GM21526 (cell line): ENCODE data around the gene NOTCH2.

Experiments
- ATAC-seq: cut with Tn5 transposase; IDR thresholded peaks from one replicate; pipeline ENCODE4 v1.9.1; 2021; ENCODE audit warnings: moderate library complexity; ENCODE audit not compliant: unreplicated experiment, low FRiP score

The NOTCH2 gene

GRCh38 chr1:119912963-119913362 is 156.5 kb downstream of the NOTCH2 start:
- ATAC-seq: no peak

GRCh38 chr1:119911775-119912174 is 157.7 kb downstream of the NOTCH2 start:
- ATAC-seq: no peak

- no peak for ATAC-seq
These were observed 158.8 kb downstream of the NOTCH2 start for GRCh38 chr1:119910618-119911017.

DNA sequence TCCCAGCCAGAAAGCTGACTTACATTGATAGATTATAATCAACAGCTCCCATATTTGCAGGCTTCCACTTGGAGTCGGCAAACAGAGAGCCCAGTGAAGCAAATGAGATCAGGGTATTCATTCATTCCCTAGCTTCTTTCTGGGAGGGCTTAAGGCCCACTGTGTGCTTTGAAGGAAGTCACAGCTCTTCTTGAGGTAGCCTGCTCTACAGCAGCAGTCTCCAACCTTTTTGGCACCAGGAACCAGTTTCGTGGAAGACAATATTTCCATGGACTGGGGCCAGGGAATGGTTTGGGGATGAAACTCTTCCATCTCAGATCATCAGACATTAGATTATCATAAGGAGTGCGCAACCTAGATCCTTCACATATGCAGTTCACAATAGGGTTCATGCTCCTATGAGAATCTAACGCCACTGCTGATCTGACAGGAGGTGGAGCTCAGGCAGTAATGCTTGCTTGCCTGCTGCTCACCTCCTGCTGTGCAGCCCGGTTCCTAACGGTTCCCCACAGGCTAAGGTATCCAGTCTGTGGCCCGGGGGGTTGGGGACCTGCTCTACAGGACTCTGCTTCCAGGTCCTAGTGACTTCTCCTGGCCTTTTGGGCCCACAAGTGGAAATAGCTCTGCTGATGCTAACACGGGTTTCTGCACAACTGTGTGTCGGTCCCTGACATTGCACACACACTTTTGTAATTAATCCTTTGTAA is 159.4 kb downstream of the NOTCH2 start:
- ATAC-seq: no peak

DNA sequence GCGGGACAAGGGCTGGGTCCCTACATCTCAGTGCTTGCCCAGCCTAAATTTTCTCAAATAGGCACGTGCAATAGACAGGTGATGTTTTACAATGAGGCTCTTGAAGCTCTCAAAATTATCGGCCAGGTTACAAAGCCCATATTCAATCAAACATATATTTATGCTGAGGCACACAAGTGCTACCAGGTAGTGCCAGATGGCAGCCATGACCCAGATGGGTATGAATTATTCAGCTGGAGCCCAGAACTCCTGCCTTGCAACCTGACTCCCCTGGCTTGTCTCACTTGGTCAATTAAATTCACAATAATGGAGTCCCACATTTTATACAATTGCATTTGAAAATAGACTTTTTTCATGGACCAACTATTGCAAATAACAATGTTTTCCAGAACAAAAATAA is 160.8 kb downstream of the NOTCH2 start:
- ATAC-seq: no peak

- no peak for ATAC-seq
These were observed 162.4 kb downstream of the NOTCH2 start for GRCh38 chr1:119906927-119907652.

GRCh38 chr1:119903443-119903835 is 166.0 kb downstream of the NOTCH2 start:
- no peak for ATAC-seq

DNA sequence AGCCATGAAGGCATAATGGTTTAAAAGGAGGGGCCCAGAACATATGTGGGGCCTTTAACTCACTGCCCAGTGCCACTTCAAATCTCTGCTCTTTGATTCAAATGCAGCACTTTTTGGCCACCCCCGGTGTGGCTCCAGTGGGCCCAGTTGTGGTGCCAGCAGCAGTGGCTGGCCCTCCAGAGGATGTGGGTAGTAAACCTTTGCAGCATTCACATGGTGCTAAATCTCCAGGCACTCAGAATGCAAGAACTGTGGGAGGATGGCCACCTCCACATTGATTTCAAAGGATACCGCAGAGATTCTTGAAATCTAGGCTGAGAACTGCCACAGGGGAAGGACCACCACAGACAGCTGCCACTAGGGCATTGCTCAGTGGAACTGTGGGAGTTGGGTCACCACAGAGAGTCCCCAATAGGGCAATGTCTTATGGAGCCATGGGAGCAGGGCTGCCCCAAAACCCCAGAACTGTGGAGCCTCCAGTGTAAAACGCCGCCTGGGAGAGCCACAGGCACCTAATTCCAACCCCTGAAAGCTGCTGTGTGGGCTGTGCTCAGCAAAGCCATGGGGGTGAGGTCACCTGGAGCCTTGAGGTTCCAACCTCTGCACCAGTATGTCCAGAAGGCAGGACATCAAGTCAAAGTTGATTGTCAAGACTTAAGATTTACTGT is 166.6 kb downstream of the NOTCH2 start:
- no peak for ATAC-seq

DNA sequence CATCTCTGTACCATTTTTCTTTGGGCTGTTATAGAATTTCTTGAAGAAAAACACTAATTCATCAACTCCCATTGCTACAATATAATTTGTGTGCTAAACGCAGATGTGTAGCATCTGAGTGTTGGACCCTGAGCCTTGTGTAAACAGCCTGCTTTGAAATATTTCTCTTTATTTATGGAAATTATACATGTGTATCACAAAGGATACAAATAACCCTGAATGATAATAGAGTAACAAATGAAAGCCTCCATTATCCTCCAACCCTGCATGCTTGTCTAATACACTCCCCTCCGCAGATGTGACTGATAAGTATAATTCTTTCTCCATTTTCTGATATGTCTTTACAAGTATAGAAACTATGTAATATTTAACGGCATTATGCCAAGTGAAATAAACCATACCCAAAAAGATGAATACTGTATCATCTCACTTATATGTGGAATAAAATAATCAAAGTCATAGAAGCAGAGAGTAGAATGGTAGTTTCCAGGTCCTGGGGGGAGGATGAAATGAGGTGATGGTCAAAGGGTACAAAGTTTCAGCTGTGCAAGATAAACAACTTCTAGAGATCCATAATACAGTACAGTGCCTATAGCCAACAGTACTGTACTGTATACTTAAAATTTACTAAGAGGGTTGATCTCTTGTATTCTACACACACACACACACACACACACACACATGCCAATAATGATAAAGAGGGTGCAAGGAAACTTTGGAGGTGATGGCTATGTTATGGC is 170.3 kb downstream of the NOTCH2 start:
- ATAC-seq: no peak

DNA sequence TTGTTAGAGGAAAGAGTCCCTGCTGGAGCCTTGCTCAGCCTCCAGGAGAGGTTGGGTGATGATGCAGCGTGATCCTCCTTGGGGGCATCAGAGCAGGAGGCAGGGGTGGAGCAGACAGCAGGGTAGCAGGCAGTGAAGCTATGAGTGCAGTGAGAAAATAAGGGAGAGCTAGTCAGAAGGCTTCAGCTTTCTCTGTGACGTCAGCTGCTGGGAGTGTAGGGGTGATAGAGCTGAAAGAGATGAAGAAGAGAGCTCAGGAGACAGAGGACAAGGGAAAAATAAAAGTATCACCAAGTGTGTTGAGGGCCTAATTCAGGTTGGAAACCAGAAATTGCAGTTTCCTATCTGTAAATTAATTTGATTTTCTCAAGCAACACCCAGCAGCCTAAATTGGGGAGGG is 170.9 kb downstream of the NOTCH2 start:
- no peak for ATAC-seq

GRCh38 chr1:119896303-119896702 is 173.2 kb downstream of the NOTCH2 start, which contains the start of gene ADAM30:
ADAM30 (minus strand) TSS chr1:119896515; CDS start chr1:119896336, 179 bp downstream.
- ATAC-seq: no peak

DNA sequence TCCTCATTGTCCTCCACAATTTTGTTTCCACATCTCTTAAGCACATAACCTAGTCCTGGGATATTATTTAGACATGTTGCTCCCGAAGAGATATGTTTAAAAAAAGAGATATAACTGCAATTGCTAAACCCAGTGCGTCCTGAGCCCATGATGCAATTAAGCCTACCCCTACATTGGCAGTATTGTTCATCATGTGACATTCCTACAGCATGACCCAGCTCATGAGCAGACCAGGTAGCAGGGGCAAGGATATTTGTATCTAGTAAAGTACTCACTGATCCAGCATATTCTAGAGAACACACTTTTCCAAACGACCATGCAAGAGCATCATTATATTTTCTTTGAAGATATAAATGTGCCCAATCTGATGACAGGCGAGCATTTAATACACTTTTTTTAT is 174.4 kb downstream of the NOTCH2 start:
- ATAC-seq: no peak

DNA sequence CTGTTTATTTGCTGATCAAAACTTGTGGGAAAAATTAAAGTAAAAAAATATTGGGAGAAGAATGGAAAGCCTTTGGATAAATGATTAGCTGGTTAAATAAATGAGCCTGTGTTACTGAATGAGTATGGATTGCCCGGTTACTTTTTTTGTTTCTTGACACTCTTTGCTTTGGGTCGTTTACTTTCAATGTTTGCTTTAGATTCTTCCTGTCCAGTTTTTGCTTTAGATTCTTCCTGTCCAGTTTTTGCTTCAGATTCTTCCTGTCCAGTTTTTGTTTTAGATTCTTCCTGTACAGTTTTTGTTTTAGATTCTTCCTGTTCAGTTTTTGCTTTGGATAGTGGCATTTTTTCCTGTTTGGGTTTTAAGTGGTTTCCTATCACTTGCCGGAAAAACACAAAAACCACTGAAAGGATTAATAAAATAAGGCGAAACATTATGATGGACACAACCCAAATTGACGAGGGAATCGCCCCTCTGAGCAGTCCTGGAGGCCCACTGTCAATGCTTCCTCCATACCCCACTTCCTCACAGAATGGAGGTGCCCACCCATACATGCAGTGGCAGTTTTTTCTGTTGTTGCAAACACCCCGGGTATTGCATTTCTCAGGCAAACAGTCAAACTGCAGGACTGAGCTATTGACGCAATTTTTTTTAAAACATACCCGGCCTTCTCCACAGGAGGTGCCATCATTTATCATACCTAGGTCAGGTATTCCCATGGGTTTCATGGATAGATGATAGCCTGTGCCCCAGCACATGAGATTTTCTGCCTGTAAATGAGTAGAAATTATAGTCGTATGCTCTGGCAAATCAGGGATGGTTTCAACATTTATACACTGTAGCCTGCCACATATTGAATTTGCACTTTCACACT is 175.4 kb downstream of the NOTCH2 start:
- ATAC-seq: no peak

- ATAC-seq: no peak
These were observed 176.1 kb downstream of the NOTCH2 start for GRCh38 chr1:119893238-119893791.

- ATAC-seq: no peak
These were observed 178.1 kb downstream of the NOTCH2 start for GRCh38 chr1:119891386-119891785.

- no peak for ATAC-seq
These were observed 181.0 kb downstream of the NOTCH2 start for GRCh38 chr1:119888476-119888875.

- no peak for ATAC-seq
These were observed 182.0 kb downstream of the NOTCH2 start for GRCh38 chr1:119887427-119887826.

GRCh38 chr1:119885903-119886783 is 183.3 kb downstream of the NOTCH2 start:
- ATAC-seq: no peak

GRCh38 chr1:119884711-119885110 is 184.8 kb downstream of the NOTCH2 start:
- no peak for ATAC-seq
